Measurements from ENCODE around the gene DDX25.

DDX25 gene

GRCh38 chr11:125943661-125944349 is 39.5 kb downstream of the DDX25 start:
- no peak for TF ChIP-seq CTCF (conservative IDR thresholded peaks at IDR 0.05; ENCODE audit: low read depth, low read length)
- no peak overlapping the region for H3K4me3 ChIP-seq (ENCODE audit: low read length)
- DNase-seq (ENCODE audit: low read depth), result no peak

- no peak for TF ChIP-seq CTCF (conservative IDR thresholded peaks at IDR 0.05; ENCODE audit: low read depth, low read length)
- no peak for DNase-seq (ENCODE audit: low read depth)
- no peak overlapping the region for H3K4me3 ChIP-seq (ENCODE audit: low read length)
Measured at GRCh38 chr11:125944350-125945010, 40.2 kb downstream of the DDX25 start.

- no peak for DNase-seq (ENCODE audit: low read depth)
- no peak for TF ChIP-seq CTCF (conservative IDR thresholded peaks at IDR 0.05; ENCODE audit: low read depth, low read length)
- no peak overlapping the region for H3K4me3 ChIP-seq (ENCODE audit: low read length)
Measured at GRCh38 chr11:125945011-125945796, 40.9 kb downstream of the DDX25 start.

GRCh38 chr11:125945797-125946520 is 41.7 kb downstream of the DDX25 start, which contains the start of gene VSIG10L2:
VSIG10L2 (plus strand) TSS chr11:125946044; CDS start chr11:125946056, 12 bp downstream.
- no peak within 1 kb of the TSS for H3K4me3 ChIP-seq (ENCODE audit: low read length)
- no peak for DNase-seq (ENCODE audit: low read depth)
- TF ChIP-seq CTCF (conservative IDR thresholded peaks at IDR 0.05; ENCODE audit: low read depth, low read length), result no peak

- no peak overlapping the region for H3K4me3 ChIP-seq (ENCODE audit: low read length)
- DNase-seq (ENCODE audit: low read depth), result no peak
- no peak for TF ChIP-seq CTCF (conservative IDR thresholded peaks at IDR 0.05; ENCODE audit: low read depth, low read length)
Measured at GRCh38 chr11:125946712-125947418, 42.6 kb downstream of the DDX25 start.
